ENCODE data around the gene SPRING1.

Gene SPRING1

DNA sequence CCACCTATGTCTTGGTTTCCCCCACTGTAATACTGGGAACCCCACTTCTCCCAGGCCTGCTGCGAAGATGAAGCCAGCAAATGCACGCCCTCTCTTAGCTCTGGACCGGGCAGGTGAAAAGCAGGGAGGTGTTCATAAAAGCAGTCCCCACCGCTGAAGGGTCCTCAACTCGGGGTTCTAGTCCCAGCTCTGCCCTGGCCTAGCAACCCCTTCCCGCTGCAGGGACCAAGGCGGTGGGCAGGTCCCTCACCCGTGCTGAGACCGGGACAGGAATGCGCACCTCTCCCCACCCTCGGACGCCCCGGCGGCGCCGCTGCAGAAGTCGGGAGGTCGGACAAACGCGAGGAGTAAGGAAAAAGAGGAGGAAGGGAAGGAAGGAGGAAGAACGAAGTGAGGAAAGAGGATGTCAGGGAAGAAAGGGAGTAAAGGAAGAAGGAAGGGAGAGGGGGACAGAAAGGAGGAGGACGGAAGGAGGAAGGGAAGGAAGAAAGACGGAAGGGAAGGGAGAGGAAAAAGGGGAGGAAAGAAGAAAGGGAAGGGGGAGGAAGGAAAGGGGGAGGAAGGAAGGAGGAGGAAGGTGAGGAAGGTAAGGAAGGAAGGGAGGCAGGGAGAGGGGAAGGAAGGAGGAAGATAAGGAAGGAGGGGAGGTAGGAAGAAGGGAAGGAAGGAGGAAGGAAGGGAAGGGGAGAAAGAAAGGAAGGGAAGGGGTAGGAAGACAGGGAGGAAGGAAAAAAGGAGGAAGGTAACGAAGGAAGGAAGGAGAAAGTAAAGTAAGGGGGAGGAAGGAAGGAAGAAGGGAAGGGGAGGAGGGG, 701 bp downstream of the SPRING1 start:
- no peak for DNase-seq

DNA sequence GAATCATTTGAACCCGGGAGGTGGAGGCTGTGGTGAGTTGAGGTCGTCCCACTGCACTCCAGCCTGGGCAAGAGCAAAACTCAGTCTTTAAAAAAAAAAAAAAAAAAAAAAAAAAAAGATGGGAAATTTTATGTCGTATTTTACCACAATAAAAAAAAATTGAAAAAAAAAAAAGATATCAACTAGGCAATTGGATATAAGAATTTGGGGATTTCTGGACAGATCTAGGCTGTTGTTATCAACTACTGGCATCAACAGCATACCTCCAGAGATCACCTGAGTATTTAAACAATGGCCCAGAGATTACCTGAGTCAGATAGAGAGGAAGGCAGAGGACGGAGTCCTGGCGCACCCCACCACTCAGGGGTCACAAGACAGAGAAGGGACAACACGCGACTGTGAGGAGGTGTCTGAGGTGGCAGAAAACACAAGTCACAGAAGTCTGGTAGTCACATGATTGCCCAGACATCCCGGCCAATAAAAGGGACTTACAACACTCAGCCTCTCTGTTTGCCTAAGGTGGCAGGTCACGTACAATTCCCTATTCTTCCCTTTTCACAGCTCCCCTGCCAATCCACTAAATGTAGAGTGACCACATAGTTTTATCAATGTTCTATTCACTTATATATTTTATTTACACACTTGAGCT, 1.8 kb downstream of the SPRING1 start:
- no peak for DNase-seq

DNA sequence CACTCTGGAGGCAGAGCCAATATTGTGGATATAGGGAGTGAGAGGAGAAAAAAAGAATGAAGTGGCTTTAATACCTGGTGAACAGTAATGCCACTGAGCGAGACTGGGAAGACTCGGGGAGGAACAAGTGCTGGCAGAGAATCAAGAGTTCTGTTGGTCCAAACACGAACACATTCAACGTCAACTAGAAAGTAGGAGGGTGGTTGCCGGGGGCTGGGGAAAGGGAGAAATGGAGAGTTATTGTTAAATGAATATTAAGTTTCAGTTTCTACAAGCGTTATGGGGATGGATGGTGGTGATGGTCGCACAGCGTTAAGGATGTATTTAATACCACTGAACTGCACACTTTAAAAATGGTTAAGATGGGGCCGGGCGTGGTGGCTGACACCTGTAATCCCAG, 2.8 kb downstream of the SPRING1 start:
- DNase-seq, result no peak

DNA sequence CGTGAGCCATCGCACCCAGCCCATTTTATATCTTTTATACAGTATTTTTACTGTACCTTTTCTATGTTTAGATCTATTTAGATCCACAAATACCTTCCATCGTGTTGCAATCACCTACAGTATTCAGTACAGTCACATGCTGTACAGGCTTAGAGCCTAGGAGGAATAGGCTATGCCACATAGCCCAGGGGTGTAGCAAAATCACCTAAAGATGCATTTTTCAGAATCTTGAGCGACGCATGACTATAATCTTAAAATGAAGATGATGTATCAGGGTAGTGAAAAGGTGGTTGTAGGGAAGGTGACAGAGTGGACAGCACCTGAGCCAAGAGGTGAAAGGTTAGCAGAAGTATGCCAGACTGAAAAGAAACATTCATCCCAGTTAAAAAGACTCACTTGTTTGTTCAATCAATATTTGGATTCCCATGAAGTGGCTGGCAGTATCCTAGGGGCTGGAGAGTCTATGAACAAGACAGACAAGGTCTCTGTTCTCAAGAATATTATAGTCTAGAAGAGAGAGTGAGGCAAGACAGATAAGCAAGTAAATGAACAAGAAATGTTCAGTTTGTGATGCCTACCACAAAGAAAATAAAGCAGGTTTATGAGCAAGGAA, 3.6 kb downstream of the SPRING1 start:
- no peak for DNase-seq

- no peak for DNase-seq
These were observed 6.1 kb downstream of the SPRING1 start for GRCh38 chr12:116731801-116732200.

- DNase-seq, result no peak
These were observed 10.0 kb downstream of the SPRING1 start for GRCh38 chr12:116727891-116728290.

GRCh38 chr12:116727261-116727660, 10.6 kb downstream of the SPRING1 start:
- no peak for DNase-seq

DNA sequence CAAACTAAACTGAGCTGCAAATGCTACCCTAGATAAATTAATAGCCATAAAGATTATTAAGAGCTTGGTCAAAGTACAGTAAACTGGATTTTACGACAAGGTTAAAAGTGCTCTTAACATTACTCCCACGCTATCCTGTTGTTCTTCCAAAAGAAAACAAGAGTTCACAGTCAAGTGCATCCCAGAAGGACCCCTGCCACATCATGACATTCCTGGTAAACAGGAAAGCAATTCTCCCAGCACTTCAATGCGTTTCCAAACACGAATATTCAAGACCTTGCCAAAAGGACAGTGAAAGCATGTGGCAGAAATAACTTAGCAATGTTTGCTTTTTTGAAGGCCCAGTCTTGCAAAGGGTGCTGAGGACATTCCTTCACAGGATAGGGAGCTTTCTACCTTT, 11.2 kb downstream of the SPRING1 start:
- no peak for DNase-seq

DNA sequence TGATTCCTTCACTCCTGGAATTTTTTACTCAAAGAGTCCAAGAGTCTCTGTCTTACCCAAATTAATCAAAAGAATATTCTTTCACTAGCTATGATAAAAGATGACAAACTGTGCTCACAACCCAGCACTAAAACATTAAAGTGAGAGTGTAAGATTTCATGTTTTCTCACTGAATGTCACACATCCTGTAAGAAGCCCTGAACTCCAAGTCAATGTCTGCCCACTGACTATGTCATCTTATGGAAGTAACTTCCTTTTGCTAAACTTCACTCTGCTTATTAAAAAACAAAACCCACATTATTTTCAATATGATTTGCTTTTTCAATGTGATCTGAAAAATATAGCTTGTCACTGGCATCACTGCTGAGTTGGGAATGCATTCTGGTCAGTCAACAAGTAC, 15.6 kb downstream of the SPRING1 start:
- peak; percentile 21 for DNase-seq

- no peak for DNase-seq
These were observed 17.9 kb downstream of the SPRING1 start for GRCh38 chr12:116719731-116720528.

DNA sequence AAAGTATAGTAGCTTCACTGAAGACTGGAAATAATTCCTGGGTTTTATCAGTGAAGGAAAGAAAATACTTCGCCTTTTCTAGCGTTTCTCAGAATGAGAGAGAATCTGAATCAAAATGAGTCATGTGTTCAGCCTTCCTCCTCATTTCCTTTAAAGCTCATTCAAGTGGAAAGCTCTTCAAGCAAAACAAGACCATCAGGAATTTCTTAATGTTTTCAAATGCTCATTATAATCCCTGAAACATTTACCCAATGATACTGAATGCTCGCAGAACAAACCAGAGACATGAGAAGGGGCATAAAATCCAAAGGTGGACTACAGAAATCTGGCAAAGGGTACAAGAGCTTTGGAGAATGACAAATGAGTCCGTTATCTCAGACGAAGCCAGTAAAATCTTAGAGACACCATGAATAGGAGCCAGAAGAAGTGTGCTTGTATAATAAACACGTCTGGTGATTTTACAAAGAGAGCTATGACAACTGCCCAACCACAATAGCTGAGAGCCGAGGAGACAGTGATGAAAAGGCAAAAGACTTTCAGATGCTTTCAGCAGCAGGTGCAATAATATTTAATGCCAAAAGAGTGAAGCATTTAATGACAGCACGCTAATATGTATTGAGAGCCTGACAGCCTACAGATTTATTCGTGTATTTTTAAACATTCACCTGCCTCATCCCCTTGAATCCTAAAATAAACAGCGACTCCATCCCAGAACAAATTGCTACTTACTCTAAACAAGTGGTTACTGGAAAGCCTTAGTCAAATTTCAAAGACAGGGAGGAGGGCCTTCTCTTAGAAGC, 19.0 kb downstream of the SPRING1 start:
- DNase-seq, result no peak

- DNase-seq, result no peak
These were observed 20.1 kb downstream of the SPRING1 start for GRCh38 chr12:116717466-116718437.

- DNase-seq, result no peak
These were observed 23.7 kb downstream of the SPRING1 start for GRCh38 chr12:116714175-116714574.

GRCh38 chr12:116713527-116713926, 24.3 kb downstream of the SPRING1 start:
- DNase-seq, result no peak

DNA sequence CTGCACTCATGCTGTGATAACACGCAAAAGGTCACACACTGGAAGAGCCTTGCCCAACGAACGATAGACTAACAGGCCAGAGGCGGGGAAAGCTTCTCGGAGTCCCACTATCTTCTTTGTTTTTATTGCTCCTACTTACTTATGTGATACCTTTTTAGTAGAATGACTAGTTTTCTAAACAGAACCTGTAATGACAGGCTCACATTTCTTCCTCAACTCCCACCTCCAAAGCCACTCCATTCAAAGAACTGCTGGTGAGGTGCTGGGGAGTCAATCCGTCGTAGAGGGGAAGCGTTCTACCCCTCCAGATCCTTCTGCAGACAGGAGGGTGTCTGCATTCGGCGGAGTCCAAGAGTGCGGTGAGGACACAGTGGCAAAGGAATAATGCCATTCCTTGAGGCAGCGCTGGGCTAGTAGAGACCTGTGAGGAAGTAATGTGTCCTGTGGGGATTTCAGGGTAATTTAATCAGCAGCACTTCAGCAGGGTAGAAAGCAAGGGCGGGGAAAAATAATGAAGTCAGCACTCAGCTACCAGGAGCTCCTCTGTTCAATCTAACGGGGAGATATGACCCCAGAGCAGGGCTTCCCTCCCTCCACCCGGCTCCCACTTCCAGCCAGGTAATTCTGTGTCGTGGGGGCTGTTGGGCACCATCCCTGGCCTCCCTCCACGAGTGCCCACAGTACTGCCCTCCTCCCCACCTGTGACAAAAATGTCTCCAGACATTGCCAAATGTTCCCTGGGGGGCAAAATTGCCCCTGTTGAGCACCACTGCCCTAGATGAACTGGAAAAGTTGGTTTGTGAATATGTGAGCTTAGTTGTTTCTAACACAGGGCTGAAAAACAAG, 25.2 kb downstream of the SPRING1 start:
- no peak for DNase-seq

DNA sequence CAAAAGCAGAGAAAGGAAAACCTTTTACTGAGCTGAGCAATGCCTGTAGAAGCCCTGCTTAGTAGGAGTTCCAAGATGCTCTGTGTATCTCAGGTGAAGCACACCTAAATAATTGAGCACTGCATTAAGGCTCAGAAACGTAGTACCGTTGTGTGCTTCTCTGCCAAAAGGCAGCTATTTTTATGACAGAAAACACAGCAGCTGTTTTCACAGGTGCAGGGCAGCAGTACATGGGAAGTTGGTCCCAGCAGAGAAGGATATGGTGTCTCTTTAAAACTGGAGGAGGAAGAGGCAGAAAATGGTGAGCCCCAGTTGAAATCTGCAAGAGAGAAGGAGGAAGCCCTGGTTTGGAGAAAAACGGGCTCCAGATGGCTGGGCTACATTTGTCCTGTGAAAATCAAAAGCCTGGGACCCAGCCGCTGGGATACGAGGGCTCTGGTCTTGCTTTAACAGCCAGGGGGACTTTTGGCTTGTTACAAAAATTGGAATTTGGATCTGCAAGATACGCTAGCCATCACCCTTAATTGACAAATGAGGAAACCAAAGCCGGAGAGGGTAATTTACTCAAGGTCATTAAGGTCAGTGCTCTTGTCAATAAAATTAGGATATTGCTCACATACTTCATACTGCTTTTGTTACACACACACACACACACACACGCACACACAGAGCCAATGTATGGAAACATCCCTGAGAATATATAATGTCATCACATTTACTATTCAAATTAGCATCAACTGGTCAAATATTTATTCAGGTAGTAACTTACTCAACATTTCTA, 27.3 kb downstream of the SPRING1 start:
- DNase-seq, result no peak

DNA sequence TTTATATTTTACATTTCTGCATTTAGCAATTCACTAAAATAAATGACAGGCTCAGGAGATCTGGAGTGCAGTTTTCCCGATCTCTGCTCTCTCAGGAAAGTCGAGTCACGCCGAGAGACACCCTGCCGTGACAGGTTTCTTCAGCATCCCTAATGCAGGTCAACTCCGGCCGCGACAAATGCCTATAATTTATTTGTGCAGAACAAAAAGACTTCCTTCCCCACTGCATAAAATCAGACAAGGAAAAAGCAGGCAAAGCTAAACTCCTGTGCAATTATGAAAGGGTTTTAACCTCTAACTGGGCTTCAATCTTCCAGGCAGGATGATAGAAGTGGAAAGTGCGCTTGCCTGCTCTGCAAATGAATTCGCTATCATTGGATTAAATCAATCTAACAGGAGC, 28.1 kb downstream of the SPRING1 start:
- DNase-seq, result no peak

DNA sequence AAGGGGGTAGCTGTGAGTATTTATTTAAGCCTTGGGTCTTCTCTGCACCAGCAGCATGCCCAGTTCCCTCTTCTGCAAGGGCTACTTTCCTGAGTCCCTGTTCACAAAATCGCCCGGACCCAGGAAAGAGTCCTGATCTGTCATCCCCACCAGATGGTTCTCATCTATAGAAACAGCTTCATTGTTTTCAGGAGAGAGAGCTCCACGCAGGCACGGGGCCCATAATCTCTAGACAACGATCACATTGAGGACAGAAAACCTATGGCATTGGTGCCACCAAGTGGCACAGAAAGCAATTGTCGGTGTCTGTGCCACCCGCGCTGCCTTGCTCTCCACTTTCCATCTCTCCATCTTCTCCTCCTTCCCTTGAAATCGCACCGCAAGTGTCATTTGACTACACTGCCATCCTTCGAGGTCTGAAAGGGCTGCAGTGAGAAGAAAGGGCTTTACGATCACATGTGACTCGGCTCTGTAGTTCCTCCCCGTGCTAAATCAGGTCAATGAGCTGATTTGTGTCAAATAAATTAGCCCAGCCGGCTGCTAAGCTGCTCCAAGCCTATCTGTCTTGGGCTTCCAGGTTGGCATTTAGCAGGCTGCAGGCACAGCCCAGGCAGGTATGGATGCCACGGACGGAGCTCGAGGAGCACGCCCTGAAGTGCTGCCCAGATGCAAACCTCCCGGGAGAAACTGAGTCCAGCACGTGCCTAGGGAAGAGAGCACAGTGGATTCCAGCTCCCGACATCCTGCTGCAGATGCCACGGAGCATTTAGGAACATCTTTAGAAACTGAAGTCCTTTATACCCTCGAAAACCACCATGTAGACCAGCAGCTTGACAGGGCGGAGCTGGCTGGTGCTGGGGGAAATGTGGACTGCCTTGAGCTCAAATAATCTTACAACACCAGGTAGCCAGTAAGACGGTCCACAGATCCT, 28.8 kb downstream of the SPRING1 start:
- peak; percentile 51 for DNase-seq
